HL-60 (cell line): ENCODE results near the gene RFC4.

Experiments
- DNase-seq, 2 experiments: peaks; one replicate each; pipeline ENCODE4 v3.0.0-alpha.2; 2010 to 2020; ENCODE audit warnings: low read depth in 1 of 2, low spot score in 1 of 2
- H3K27ac ChIP-seq: fragments of 250-450 bp; sonication (Bioruptor Pico); replicated peaks from 2 replicates; pipeline ENCODE4 v1.5.1; 2020; ENCODE audit warnings: mild to moderate bottlenecking, moderate library complexity
- H3K27me3 ChIP-seq: fragments of 250-450 bp; sonication (Bioruptor Pico); 2 replicates; pipeline ENCODE4 v1.5.1; 2021; ENCODE audit warnings: mild to moderate bottlenecking, moderate library complexity; ENCODE audit not compliant: insufficient read depth, poor library complexity, severe bottlenecking
- H3K4me3 ChIP-seq: replicated peaks from 2 replicates; pipeline ENCODE4 v1.5.1; 2011; ENCODE audit warnings: mild to moderate bottlenecking, control low read depth, low read length; ENCODE audit not compliant: insufficient read depth
- CTCF ChIP-seq: IDR thresholded peaks from one replicate; pipeline ENCODE4 v1.5.1; 2011; ENCODE audit warnings: low read length, control low read depth, inconsistent platforms; ENCODE audit not compliant: insufficient read depth
- GABPA ChIP-seq: IDR thresholded peaks from 2 replicates; pipeline ENCODE4 v1.6.1; 2012; ENCODE audit warnings: low read depth
- POLR2AphosphoS5 ChIP-seq: IDR thresholded peaks from 2 replicates; pipeline ENCODE4 v1.6.1; 2012; ENCODE audit warnings: low read depth
- SPI1 ChIP-seq: IDR thresholded peaks from 2 replicates; pipeline ENCODE4 v1.6.1; 2012; ENCODE audit warnings: low read depth, mild to moderate bottlenecking, borderline replicate concordance
- TF ChIP-seq, protein P1 (sequence below): IDR thresholded peaks from 2 replicates; pipeline ENCODE4 v1.6.1; 2012; ENCODE audit warnings: low read depth; ENCODE audit not compliant: insufficient replicate concordance

The RFC4 gene

GRCh38 chr3:186746008-186746407 lies 60.3 kb downstream of the RFC4 start:
- no peak overlapping the region for H3K4me3 ChIP-seq
- peak; percentile 45 to 86 for DNase-seq
- TF ChIP-seq POLR2AphosphoS5 (peak; percentile 59), GABPA (peak; percentile 23; the same call in 1 of the 2 replicates), SPI1 (peak; percentile 88), CTCF (no peak)
- TF ChIP-seq, protein P1, sequence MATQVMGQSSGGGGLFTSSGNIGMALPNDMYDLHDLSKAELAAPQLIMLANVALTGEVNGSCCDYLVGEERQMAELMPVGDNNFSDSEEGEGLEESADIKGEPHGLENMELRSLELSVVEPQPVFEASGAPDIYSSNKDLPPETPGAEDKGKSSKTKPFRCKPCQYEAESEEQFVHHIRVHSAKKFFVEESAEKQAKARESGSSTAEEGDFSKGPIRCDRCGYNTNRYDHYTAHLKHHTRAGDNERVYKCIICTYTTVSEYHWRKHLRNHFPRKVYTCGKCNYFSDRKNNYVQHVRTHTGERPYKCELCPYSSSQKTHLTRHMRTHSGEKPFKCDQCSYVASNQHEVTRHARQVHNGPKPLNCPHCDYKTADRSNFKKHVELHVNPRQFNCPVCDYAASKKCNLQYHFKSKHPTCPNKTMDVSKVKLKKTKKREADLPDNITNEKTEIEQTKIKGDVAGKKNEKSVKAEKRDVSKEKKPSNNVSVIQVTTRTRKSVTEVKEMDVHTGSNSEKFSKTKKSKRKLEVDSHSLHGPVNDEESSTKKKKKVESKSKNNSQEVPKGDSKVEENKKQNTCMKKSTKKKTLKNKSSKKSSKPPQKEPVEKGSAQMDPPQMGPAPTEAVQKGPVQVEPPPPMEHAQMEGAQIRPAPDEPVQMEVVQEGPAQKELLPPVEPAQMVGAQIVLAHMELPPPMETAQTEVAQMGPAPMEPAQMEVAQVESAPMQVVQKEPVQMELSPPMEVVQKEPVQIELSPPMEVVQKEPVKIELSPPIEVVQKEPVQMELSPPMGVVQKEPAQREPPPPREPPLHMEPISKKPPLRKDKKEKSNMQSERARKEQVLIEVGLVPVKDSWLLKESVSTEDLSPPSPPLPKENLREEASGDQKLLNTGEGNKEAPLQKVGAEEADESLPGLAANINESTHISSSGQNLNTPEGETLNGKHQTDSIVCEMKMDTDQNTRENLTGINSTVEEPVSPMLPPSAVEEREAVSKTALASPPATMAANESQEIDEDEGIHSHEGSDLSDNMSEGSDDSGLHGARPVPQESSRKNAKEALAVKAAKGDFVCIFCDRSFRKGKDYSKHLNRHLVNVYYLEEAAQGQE = no peak
- no peaks in the 10 kb centered on the region for H3K27me3 ChIP-seq
- peak overlapping the region; percentile 55 for H3K27ac ChIP-seq

GRCh38 chr3:186743666-186744065 lies 62.6 kb downstream of the RFC4 start:
- no peak overlapping the region for H3K27ac ChIP-seq
- TF ChIP-seq POLR2AphosphoS5 = no peak
- TF ChIP-seq CTCF = no peak
- TF ChIP-seq, protein P1 = no peak
- no peak for TF ChIP-seq GABPA
- no peak for TF ChIP-seq SPI1
- no peaks in the 10 kb centered on the region for H3K27me3 ChIP-seq
- no peak overlapping the region for H3K4me3 ChIP-seq
- no peak for DNase-seq

DNA sequence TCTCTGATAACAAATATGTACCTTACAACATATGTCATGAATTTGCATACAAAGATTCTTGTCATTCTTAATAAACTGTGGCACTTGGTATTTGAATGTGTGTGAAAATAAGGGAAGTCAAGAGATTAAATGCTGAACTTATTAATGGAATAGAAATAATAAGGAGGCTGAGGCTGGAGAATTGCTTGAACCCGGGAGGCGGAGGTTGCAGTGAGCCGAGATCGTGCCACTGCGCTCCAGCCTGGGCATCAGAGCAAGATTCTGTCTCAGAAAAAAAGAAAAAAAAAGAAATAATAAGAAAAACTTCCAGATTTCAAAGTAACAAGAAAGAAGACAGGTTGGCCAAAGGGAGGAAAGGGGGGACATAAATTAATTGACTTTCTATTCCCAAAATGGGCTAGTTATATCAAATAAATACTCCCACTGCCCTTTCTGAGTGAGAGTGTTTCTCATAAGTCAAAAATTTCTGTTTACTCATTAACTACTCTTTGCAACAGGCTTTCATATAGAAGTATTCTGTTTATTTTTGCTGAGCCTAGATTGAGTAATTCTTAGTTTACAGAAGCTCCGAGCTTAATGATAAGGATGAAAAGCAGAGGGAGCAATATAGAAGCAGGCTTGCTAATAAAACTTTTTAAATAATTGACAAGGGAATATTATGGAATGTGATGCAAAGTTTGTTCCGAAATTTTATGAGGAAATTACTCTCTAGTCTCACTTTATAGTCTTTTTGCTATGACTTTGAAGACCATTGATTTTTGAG lies 63.5 kb downstream of the RFC4 start:
- TF ChIP-seq POLR2AphosphoS5 (no peak), CTCF (no peak), GABPA (no peak), SPI1 (no peak)
- TF ChIP-seq, protein P1 = no peak
- no peak overlapping the region for H3K4me3 ChIP-seq
- DNase-seq = no peak
- no peaks in the 10 kb centered on the region for H3K27me3 ChIP-seq
- H3K27ac ChIP-seq = no peak overlapping the region
